K562 (cell line): Measurements from ENCODE around the gene HMX2. TPM values are rescaled to one million over a fixed set of nuclear protein-coding genes. Genes with fewer than 3 reads are reported as not detected.

Source experiments
- ARHGAP35 ChIP-seq: fragments of 450-650 bp; IDR thresholded peaks from 2 replicates; pipeline ENCODE4 v1.6.1; 2018; ENCODE audit not compliant: partially characterized antibody
- CHD4 ChIP-seq: fragments of 200-600 bp; sonication (generic); IDR thresholded peaks from 3 replicates; pipeline ENCODE4 v1.6.1; 2012; ENCODE audit warnings: low read depth, mild to moderate bottlenecking, mixed read lengths, low read length, inconsistent platforms; ENCODE audit not compliant: insufficient read depth, insufficient replicate concordance, poor library complexity, severe bottlenecking
- FOXJ3 ChIP-seq: sonication (generic); formaldehyde crosslinking; IDR thresholded peaks from 2 replicates; pipeline ENCODE4 v1.4.0; 2020; ENCODE audit warnings: mild to moderate bottlenecking, missing genetic modification reagents
- HDGF ChIP-seq: fragments of 450-650 bp; IDR thresholded peaks from 2 replicates; pipeline ENCODE4 v1.6.1; 2016
- MAFG ChIP-seq: fragments of 450-650 bp; conservative IDR thresholded peaks from 2 replicates; pipeline ENCODE4 v1.6.1; 2016; ENCODE audit warnings: missing genetic modification characterization, missing compliant biosample characterization
- NONO ChIP-seq, 2 experiments: fragments of 200-400 bp in 1 of 2; fragments of 450-650 bp in 1 of 2; formaldehyde crosslinking in 1 of 2; IDR thresholded peaks; 2 replicates each; pipeline ENCODE4 v1.6.1; 2017; ENCODE audit warnings: low read depth in 2 of 2, mild to moderate bottlenecking in 2 of 2, moderate library complexity in 2 of 2, low read length in 1 of 2
- PCBP2 ChIP-seq: fragments of 200-400 bp; formaldehyde crosslinking; IDR thresholded peaks from 2 replicates; pipeline ENCODE4 v1.6.1; 2018; ENCODE audit warnings: low read length, low read depth, mild to moderate bottlenecking, moderate library complexity; ENCODE audit not compliant: poor library complexity, severe bottlenecking
- POLR3A ChIP-seq: IDR thresholded peaks from 2 replicates; pipeline ENCODE4 v1.6.1; 2011; ENCODE audit warnings: borderline replicate concordance, mild to moderate bottlenecking, moderate library complexity; ENCODE audit not compliant: insufficient read length, insufficient read depth; ENCODE audit errors: extremely low read depth
- RBM22 ChIP-seq: fragments of 200-400 bp; formaldehyde crosslinking; IDR thresholded peaks from 2 replicates; pipeline ENCODE4 v1.6.1; 2018; ENCODE audit warnings: low read length, low read depth; ENCODE audit not compliant: poor library complexity, severe bottlenecking
- SIRT6 ChIP-seq: IDR thresholded peaks from one replicate; pipeline ENCODE4 v1.6.1; 2012; ENCODE audit warnings: low read depth, mild to moderate bottlenecking, control low read depth, inconsistent platforms, low read length, moderate library complexity
- THRAP3 ChIP-seq: fragments of 450-650 bp; IDR thresholded peaks from 2 replicates; pipeline ENCODE4 v1.6.1; 2016; ENCODE audit warnings: mild to moderate bottlenecking, inconsistent platforms, borderline replicate concordance
- ZBTB40 ChIP-seq, 2 experiments: fragments of 450-650 bp in 1 of 2; sonication (generic) in 1 of 2; formaldehyde crosslinking in 1 of 2; IDR thresholded peaks; 2 replicates each; pipeline versions ENCODE4 v1.7.1 to v1.9.0; 2016 to 2022; ENCODE audit warnings: inconsistent platforms in 1 of 2, mild to moderate bottlenecking in 1 of 2, missing genetic modification reagents in 1 of 2
- ZNF707 ChIP-seq: fragments of 250-450 bp; sonication (Bioruptor Pico); conservative IDR thresholded peaks from 2 replicates; pipeline ENCODE4 v1.8.0; 2022; ENCODE audit warnings: inconsistent platforms, mild to moderate bottlenecking, moderate library complexity
- ZNF740 ChIP-seq, 3 experiments: fragments of 200-800 bp in 1 of 3; sonication (Bioruptor generic) in 1 of 3; sonication (generic) in 1 of 3; formaldehyde crosslinking in 1 of 3; IDR thresholded peaks; 2 replicates each; pipeline versions ENCODE4 v1.6.1 to v1.8.0; 2016 to 2022; ENCODE audit warnings: mild to moderate bottlenecking in 2 of 3, missing compliant biosample characterization in 2 of 3, missing genetic modification characterization in 2 of 3, missing genetic modification reagents in 1 of 3
- ZNF780A ChIP-seq: fragments of 250-450 bp; sonication (Bioruptor Pico); IDR thresholded peaks from 2 replicates; pipeline ENCODE4 v1.5.0; 2021; ENCODE audit warnings: mild to moderate bottlenecking
- polyA plus RNA-seq, 8 experiments: library from polyadenylated mRNA; depleted of rRNA in 4 of 8; stranded (reverse) in 5 of 8; unstranded in 3 of 8; fragments of >200 nt; fragmentation: Nextera tagmentation in 2 of 8; fragmentation: Illumina TruSeq in 1 of 8; extraction: Ambion mirVana in 2 of 8; extraction: Trizol in 1 of 8; gene quantifications; 2 replicates each; pipeline versions ENCODE4 v1.2.1 to v1.2.3, GENCODE V29; 2011 to 2014; ENCODE audit warnings: inconsistent platforms in 1 of 8, missing spikeins in 1 of 8
- total RNA-seq, 7 experiments: library from RNA; depleted of rRNA in 6 of 7; stranded (reverse); fragments of >200 nt in 6 of 7; fragmentation: Illumina TruSeq in 2 of 7; extraction: Trizol in 2 of 7; gene quantifications; 2 replicates each; pipeline versions ENCODE4 v1.2.1 to v1.2.3, GENCODE V29; 2011 to 2021; ENCODE audit warnings: low replicate concordance in 1 of 7

The HMX2 gene
- total and polyA plus RNA-seq, 9 of the 15 experiments (the other 6 are each of a cell fraction or from before 2014, with no cell fraction given): 0.07 to 0.58 (median 0.09) TPM; not detected in 2

DNA sequence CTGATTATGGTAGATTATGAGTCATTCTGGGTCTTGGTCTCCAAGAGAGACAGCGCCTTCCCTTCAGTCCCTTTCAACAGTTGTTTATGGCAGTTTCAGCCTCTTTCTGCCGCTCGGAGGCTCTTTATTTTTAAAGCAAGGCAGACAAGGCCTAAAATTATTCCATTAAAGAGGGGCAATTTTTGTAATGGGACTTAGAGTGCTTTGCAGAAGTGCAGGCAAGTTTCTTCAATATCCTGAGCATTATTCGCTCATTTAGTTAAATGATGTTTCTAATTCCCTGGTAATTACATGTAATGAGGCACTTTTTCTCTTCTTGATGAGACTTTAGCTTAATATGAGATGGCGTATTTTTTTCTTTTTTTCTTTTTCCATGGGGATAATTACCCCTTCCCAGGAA lies 39.8 kb downstream of the HMX2 start (continued):
- no peak for TF ChIP-seq ZBTB40 (IDR thresholded peaks at IDR 0.05)
- TF ChIP-seq ZBTB40 (CRISPR knock-in tag; IDR thresholded peaks at IDR 0.05): no peak
- TF ChIP-seq CHD4: no peak
- no peak for TF ChIP-seq NONO (IDR thresholded peaks at IDR 0.05; ENCODE audit: low read depth in 2 of 2, low read length in 1 of 2)
- TF ChIP-seq ZNF780A: no peak
- TF ChIP-seq RBM22: no peak
- TF ChIP-seq ARHGAP35: no peak
- no peak for TF ChIP-seq HDGF
- no peak for TF ChIP-seq ZNF740 (CRISPR knock-in tag; IDR thresholded peaks at IDR 0.05)
- TF ChIP-seq ZNF740 (tag; IDR thresholded peaks at IDR 0.05): no peak
- no peak for TF ChIP-seq MAFG (tag)
- no peak for TF ChIP-seq PCBP2
- no peak for TF ChIP-seq ZNF707 (CRISPR knock-in tag)
- no peak for TF ChIP-seq FOXJ3 (CRISPR knock-in tag)
- TF ChIP-seq POLR3A: no peak
- no peak for TF ChIP-seq SIRT6
- no peak for TF ChIP-seq THRAP3
- TF ChIP-seq, all 486 proteins: peak for 0
